Thyroid gland (tissue), 4 donors: ENCODE results near the gene ARHGEF37.

Experiments
- POLR2A ChIP-seq, 2 donors: fragments of 450-650 bp; IDR thresholded peaks; one replicate each; pipeline ENCODE4 v1.6.1; 2017; ENCODE audit warnings: antibody characterized with exemption in 2 of 2, mild to moderate bottlenecking in 2 of 2, moderate library complexity in 1 of 2
- TF ChIP-seq, protein P1 (sequence below), 6 experiments: fragments of 200-600 bp in 3 of 6; fragments of 450-650 bp in 3 of 6; sonication (generic) in 3 of 6; IDR thresholded peaks; one replicate each; pipeline ENCODE4 v1.5.1; 2016 to 2019; ENCODE audit warnings: antibody characterized with exemption in 6 of 6, mild to moderate bottlenecking in 2 of 6, inconsistent platforms in 1 of 6, moderate library complexity in 1 of 6

DNA sequence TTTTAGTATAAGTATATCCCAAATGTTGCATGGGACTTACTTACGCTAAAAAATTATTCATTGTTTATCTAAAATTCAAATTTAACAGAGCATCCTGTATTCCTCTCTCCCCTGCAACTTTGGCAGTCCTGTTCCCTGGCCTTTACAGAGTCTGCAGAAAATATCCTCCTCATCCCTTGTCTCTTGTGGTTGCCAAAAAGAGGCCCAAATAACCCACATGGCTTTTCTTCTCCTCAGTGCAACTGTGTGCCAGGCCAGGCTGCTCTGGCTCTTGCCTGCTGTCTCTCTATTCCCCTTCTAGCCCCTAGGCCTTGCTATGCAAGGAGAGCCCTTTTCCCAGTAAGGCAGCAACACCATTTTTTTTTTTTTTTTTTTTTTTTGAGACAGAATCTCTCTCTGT is 23.0 kb downstream of the ARHGEF37 start:
- TF ChIP-seq, protein P1, sequence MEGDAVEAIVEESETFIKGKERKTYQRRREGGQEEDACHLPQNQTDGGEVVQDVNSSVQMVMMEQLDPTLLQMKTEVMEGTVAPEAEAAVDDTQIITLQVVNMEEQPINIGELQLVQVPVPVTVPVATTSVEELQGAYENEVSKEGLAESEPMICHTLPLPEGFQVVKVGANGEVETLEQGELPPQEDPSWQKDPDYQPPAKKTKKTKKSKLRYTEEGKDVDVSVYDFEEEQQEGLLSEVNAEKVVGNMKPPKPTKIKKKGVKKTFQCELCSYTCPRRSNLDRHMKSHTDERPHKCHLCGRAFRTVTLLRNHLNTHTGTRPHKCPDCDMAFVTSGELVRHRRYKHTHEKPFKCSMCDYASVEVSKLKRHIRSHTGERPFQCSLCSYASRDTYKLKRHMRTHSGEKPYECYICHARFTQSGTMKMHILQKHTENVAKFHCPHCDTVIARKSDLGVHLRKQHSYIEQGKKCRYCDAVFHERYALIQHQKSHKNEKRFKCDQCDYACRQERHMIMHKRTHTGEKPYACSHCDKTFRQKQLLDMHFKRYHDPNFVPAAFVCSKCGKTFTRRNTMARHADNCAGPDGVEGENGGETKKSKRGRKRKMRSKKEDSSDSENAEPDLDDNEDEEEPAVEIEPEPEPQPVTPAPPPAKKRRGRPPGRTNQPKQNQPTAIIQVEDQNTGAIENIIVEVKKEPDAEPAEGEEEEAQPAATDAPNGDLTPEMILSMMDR (IDR thresholded peaks at IDR 0.05) = no peak
- no peak for TF ChIP-seq POLR2A (IDR thresholded peaks at IDR 0.05)
